HL-60/S4 treated with phorbol 12-myristate 13-acetate at 8.2 ng/mL for 4 days and 3 days (cell line): Measurements from ENCODE around the gene CFAP161.
"Not testable (repeated sequence)": the region's sequence is repeated elsewhere in the genome, so short reads cannot be mapped to it uniquely, and the experiment has no call there.

Experiments used
- in situ Hi-C: fragments of 300-500 bp; cut with MboI; formaldehyde crosslinking; loops from 2 replicates; pipeline ENCODE4 v1.15.0; 2022; ENCODE audit warnings: low sequenced_read_pairs

CFAP161 gene

GRCh38 chr15:81106560-81106959, 27.5 kb upstream of the CFAP161 start:
- in situ Hi-C loops: loop anchor here (25.0 kb wide), 2 partner anchors 119 to 156 kb away; partner anchors contain the start of gene MESD

GRCh38 chr15:81107889-81108288, 26.2 kb upstream of the CFAP161 start:
- in situ Hi-C loops: loop anchor here (25.0 kb wide), 2 partner anchors 121 to 154 kb away; partner anchors contain the start of gene MESD

GRCh38 chr15:81108427-81108826, 25.6 kb upstream of the CFAP161 start:
- in situ Hi-C loops: loop anchor here (25.0 kb wide), 2 partner anchors 121 to 154 kb away; partner anchors contain the start of gene MESD

GRCh38 chr15:81111018-81111417, 23.1 kb upstream of the CFAP161 start:
- in situ Hi-C loops: loop anchor here (25.0 kb wide), 2 partner anchors 124 to 151 kb away; partner anchors contain the start of gene MESD

GRCh38 chr15:81111510-81112470, 22.3 kb upstream of the CFAP161 start:
- in situ Hi-C loops: loop anchor here (25.0 kb wide), 2 partner anchors 124 to 151 kb away; partner anchors contain the start of gene MESD

GRCh38 chr15:81113204-81113657, 20.8 kb upstream of the CFAP161 start:
- in situ Hi-C loops: loop anchor here (25.0 kb wide), 2 partner anchors 126 to 149 kb away; partner anchors contain the start of gene MESD

GRCh38 chr15:81113861-81114291, 20.2 kb upstream of the CFAP161 start:
- in situ Hi-C loops: loop anchor here (25.0 kb wide), 2 partner anchors 127 to 148 kb away; partner anchors contain the start of gene MESD

GRCh38 chr15:81115054-81115939, 18.8 kb upstream of the CFAP161 start:
- in situ Hi-C loops: loop anchor here (25.0 kb wide), 2 partner anchors 128 to 147 kb away; partner anchors contain the start of gene MESD

GRCh38 chr15:81117136-81117535, 16.9 kb upstream of the CFAP161 start:
- in situ Hi-C loops: loop anchor here (25.0 kb wide), 2 partner anchors 130 to 145 kb away; partner anchors contain the start of gene MESD

GRCh38 chr15:81117581-81117980, 16.5 kb upstream of the CFAP161 start:
- in situ Hi-C loops: loop anchor here (25.0 kb wide), 2 partner anchors 130 to 145 kb away; partner anchors contain the start of gene MESD

GRCh38 chr15:81118361-81118760, 15.7 kb upstream of the CFAP161 start:
- in situ Hi-C loops: loop anchor here (25.0 kb wide), 2 partner anchors 131 to 144 kb away; partner anchors contain the start of gene MESD

GRCh38 chr15:81120069-81120468, 14.0 kb upstream of the CFAP161 start:
- in situ Hi-C loops: loop anchor here (25.0 kb wide), 2 partner anchors 133 to 142 kb away; partner anchors contain the start of gene MESD

GRCh38 chr15:81126892-81127291, 7.2 kb upstream of the CFAP161 start:
- in situ Hi-C loops: no loop called here

- in situ Hi-C loops: not testable (repeated sequence)
These were observed 7.4 kb downstream of the CFAP161 start for GRCh38 chr15:81141478-81141877.

GRCh38 chr15:81146006-81146405, 11.9 kb downstream of the CFAP161 start:
- in situ Hi-C loops: no loop called here

GRCh38 chr15:81146466-81146865, 12.4 kb downstream of the CFAP161 start:
- in situ Hi-C loops: no loop called here

- in situ Hi-C loops: no loop called here
These were observed 17.3 kb downstream of the CFAP161 start for GRCh38 chr15:81151389-81151788.

GRCh38 chr15:81152339-81152738, 18.3 kb downstream of the CFAP161 start:
- in situ Hi-C loops: no loop called here

- in situ Hi-C loops: no loop called here
These were observed 18.7 kb downstream of the CFAP161 start for GRCh38 chr15:81152799-81153198.
